HEK293 (cell line): ENCODE results near the gene GRAMD4.

ENCODE experiments used
- CTCF ChIA-PET: fragments of 350-600 bp; formaldehyde crosslinking; extraction: SDS; loops from one replicate; lab custom pipeline; 2021; ENCODE audit warnings: antibody characterized with exemption; lab: Yijun Ruan, JAX
- POLR2A ChIA-PET: fragments of 300-600 bp; formaldehyde crosslinking; extraction: SDS; loops from one replicate; lab custom pipeline; 2020; ENCODE audit warnings: antibody characterized with exemption, inconsistent platforms; lab: Yijun Ruan, JAX
- H3K27ac ChIP-seq: fragments of 200-500 bp; sonication (Bioruptor generic); 2 replicates; pipeline ENCODE4 v1.5.1; 2014; ENCODE audit warnings: low read depth, low read length, control low read depth, inconsistent platforms; ENCODE audit errors: extremely low read depth
- H3K36me3 ChIP-seq, 2 experiments: fragments of 200-500 bp in 1 of 2; sonication (Bioruptor generic) in 1 of 2; 1 replicate in 1 of 2; 2 replicates in 1 of 2; pipeline ENCODE4 v1.5.1; 2014 to 2017; ENCODE audit warnings: inconsistent platforms in 2 of 2, low read length in 2 of 2; ENCODE audit not compliant: control insufficient read depth in 2 of 2, insufficient read depth in 1 of 2
- H3K4me1 ChIP-seq: fragments of 200-500 bp; sonication (Bioruptor generic); 2 replicates; pipeline ENCODE4 v1.5.1; 2014; ENCODE audit warnings: mild to moderate bottlenecking, low read length, inconsistent platforms; ENCODE audit not compliant: control insufficient read depth, insufficient read depth
- H3K4me3 ChIP-seq: 2 replicates; pipeline ENCODE4 v1.5.1; 2011; ENCODE audit warnings: low read depth, mild to moderate bottlenecking, control low read depth, low read length, moderate library complexity
- H3K9me3 ChIP-seq: fragments of 200-500 bp; sonication (Bioruptor generic); 2 replicates; pipeline ENCODE4 v1.5.1; 2014; ENCODE audit warnings: low read depth, low read length, inconsistent platforms; ENCODE audit not compliant: control insufficient read depth, insufficient read depth
- IKZF3 ChIP-seq: fragments of 450-650 bp; IDR thresholded peaks from 2 replicates; pipeline ENCODE4 v1.5.0; 2018; ENCODE audit warnings: missing biosample characterization, mild to moderate bottlenecking, missing genetic modification characterization, moderate library complexity
- KLF9 ChIP-seq: fragments of 450-650 bp; formaldehyde crosslinking; IDR thresholded peaks from 2 replicates; pipeline ENCODE4 v1.5.1; 2016; ENCODE audit warnings: missing biosample characterization, missing genetic modification characterization, low read depth
- MYNN ChIP-seq: fragments of 450-650 bp; formaldehyde crosslinking; IDR thresholded peaks from 2 replicates; pipeline ENCODE4 v1.5.1; 2016; ENCODE audit warnings: missing biosample characterization, missing genetic modification characterization, borderline replicate concordance
- PRDM1 ChIP-seq: fragments of 450-650 bp; formaldehyde crosslinking; IDR thresholded peaks from 2 replicates; pipeline ENCODE4; 2016; ENCODE audit warnings: missing biosample characterization, missing genetic modification characterization
- PRDM10 ChIP-seq: fragments of 450-650 bp; formaldehyde crosslinking; IDR thresholded peaks from 2 replicates; pipeline ENCODE4 v1.5.1; 2016; ENCODE audit warnings: missing biosample characterization, missing genetic modification characterization
- ZFHX2 ChIP-seq: fragments of 450-650 bp; formaldehyde crosslinking; conservative IDR thresholded peaks from 2 replicates; pipeline ENCODE4 v1.5.1; 2016; ENCODE audit warnings: missing biosample characterization, missing genetic modification characterization
- ZNF10 ChIP-seq: fragments of 450-650 bp; formaldehyde crosslinking; IDR thresholded peaks from 2 replicates; pipeline ENCODE4 v1.5.1; 2017; ENCODE audit warnings: missing biosample characterization, missing genetic modification characterization
- ZNF114 ChIP-seq: fragments of 450-650 bp; formaldehyde crosslinking; IDR thresholded peaks from 2 replicates; pipeline ENCODE4 v1.5.0; 2017; ENCODE audit warnings: missing biosample characterization, missing genetic modification characterization
- ZNF148 ChIP-seq: fragments of 450-650 bp; formaldehyde crosslinking; IDR thresholded peaks from 2 replicates; pipeline ENCODE4 v1.5.0; 2017; ENCODE audit warnings: missing biosample characterization, missing genetic modification characterization, borderline replicate concordance
- ZNF174 ChIP-seq: fragments of 450-650 bp; formaldehyde crosslinking; IDR thresholded peaks from 2 replicates; pipeline ENCODE4 v1.5.0; 2017; ENCODE audit warnings: missing biosample characterization, mild to moderate bottlenecking, missing genetic modification characterization
- ZNF292 ChIP-seq: fragments of 450-650 bp; formaldehyde crosslinking; IDR thresholded peaks from 2 replicates; pipeline ENCODE4 v1.5.1; 2016; ENCODE audit warnings: low read depth, missing biosample characterization, missing genetic modification characterization, borderline replicate concordance
- ZNF354C ChIP-seq: fragments of 450-650 bp; formaldehyde crosslinking; IDR thresholded peaks from 2 replicates; pipeline ENCODE4 v1.5.1; 2016; ENCODE audit warnings: missing biosample characterization, missing genetic modification characterization, low read depth, borderline replicate concordance
- ZNF366 ChIP-seq: fragments of 450-650 bp; formaldehyde crosslinking; conservative IDR thresholded peaks from 2 replicates; pipeline ENCODE4 v1.5.1; 2016; ENCODE audit warnings: missing biosample characterization, missing genetic modification characterization
- ZNF394 ChIP-seq: fragments of 450-650 bp; formaldehyde crosslinking; IDR thresholded peaks from 2 replicates; pipeline ENCODE4 v1.5.1; 2016; ENCODE audit warnings: missing biosample characterization, missing genetic modification characterization, mild to moderate bottlenecking, moderate library complexity, borderline replicate concordance
- ZNF837 ChIP-seq: fragments of 450-650 bp; formaldehyde crosslinking; IDR thresholded peaks from 2 replicates; pipeline ENCODE4 v1.5.1; 2016; ENCODE audit warnings: missing biosample characterization, missing genetic modification characterization
- ZSCAN16 ChIP-seq: fragments of 450-650 bp; formaldehyde crosslinking; IDR thresholded peaks from 2 replicates; pipeline ENCODE4 v1.5.1; 2016; ENCODE audit warnings: missing biosample characterization, missing genetic modification characterization
- TF ChIP-seq, protein P1 (sequence below): fragments of 450-650 bp; formaldehyde crosslinking; IDR thresholded peaks from 2 replicates; pipeline ENCODE4 v1.5.1; 2016; ENCODE audit warnings: missing biosample characterization, missing genetic modification characterization
- TF ChIP-seq, protein P2 (sequence below): fragments of 450-650 bp; formaldehyde crosslinking; IDR thresholded peaks from 2 replicates; pipeline ENCODE4 v1.5.1; 2016; ENCODE audit warnings: missing biosample characterization, missing genetic modification characterization

The GRAMD4 gene

GRCh38 chr22:46667245-46667623 is 47.0 kb downstream of the GRAMD4 start:
- peaks cover 0 to 62% of the 10 kb centered on the region in 2 experiments; a peak in 2 of 3 replicates for H3K36me3 ChIP-seq
- no peak for TF ChIP-seq ZNF174 (tag by site-specific recombination)
- 0 out of 2 replicates have a peak, but pooled peaks have one; percentile 39 for TF ChIP-seq KLF9 (tag by site-specific recombination)
- CTCF ChIA-PET = no interaction called here

DNA sequence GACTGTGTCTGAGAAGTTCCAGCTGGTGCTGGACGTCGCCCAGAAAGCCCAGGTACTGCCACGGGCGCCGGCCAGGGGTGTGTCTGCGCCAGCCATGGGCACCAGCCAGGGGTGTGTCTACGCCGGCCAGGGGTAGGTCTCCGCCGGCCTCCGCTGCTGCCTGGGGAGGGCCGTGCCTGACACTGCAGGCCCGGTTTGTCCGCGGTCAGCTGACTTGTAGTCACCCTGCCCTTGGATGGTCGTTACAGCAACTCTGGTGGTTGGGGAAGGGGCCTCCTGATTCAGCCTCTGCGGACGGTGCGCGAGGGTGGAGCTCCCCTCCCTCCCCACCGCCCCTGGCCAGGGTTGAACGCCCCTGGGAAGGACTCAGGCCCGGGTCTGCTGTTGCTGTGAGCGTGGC is 47.9 kb downstream of the GRAMD4 start:
- CTCF ChIA-PET = interaction anchor here (0.7 kb wide), 1 partner anchor 131 kb away, joined by 3 read pairs; no protein-coding TSS in a partner anchor
- Histone ChIP-seq H3K4me3 (no peak overlapping the region), H3K4me1 (no peaks in the 10 kb centered on the region), H3K27ac (no peak overlapping the region), H3K9me3 (no peaks in the 10 kb centered on the region), H3K36me3 (peaks cover 0 to 67% of the 10 kb centered on the region in 2 experiments; a peak in 2 of 3 replicates)
- POLR2A ChIA-PET = interaction anchor here (0.6 kb wide), 1 partner anchor 19 kb away, joined by 3 read pairs; no protein-coding TSS in a partner anchor
- no peak for TF ChIP-seq ZNF354C
- no peak for TF ChIP-seq PRDM1 (tag by site-specific recombination)

More at GRCh38 chr22:46667245-46667623, 47.0 kb downstream of the GRAMD4 start:
- H3K27ac ChIP-seq = no peak overlapping the region
- H3K9me3 ChIP-seq = no peaks in the 10 kb centered on the region
- POLR2A ChIA-PET = no interaction called here
- H3K4me1 ChIP-seq = no peaks in the 10 kb centered on the region
- H3K4me3 ChIP-seq = no peak overlapping the region

- TF ChIP-seq ZNF292 (tag by site-specific recombination) (no peak), ZNF837 (tag by site-specific recombination) (no peak), ZSCAN16 (no peak), ZFHX2 (tag by site-specific recombination) (no peak), ZNF394 (tag by site-specific recombination) (no peak)
- TF ChIP-seq, protein P1, sequence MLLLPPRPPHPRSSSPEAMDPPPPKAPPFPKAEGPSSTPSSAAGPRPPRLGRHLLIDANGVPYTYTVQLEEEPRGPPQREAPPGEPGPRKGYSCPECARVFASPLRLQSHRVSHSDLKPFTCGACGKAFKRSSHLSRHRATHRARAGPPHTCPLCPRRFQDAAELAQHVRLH (tag by site-specific recombination) = no peak
- Histone ChIP-seq H3K27ac (no peak overlapping the region), H3K4me1 (no peaks in the 10 kb centered on the region), H3K4me3 (no peak overlapping the region), H3K9me3 (no peaks in the 10 kb centered on the region), H3K36me3 (peaks cover 0 to 73% of the 10 kb centered on the region in 2 experiments; a peak in 2 of 3 replicates)
- ChIA-PET POLR2A (no interaction called here), CTCF (interaction anchor here (0.6 to 1.4 kb wide), 2 partner anchors 12 to 147 kb away, joined by 4 read pairs; no protein-coding TSS in a partner anchor)
These were observed 49.0 kb downstream of the GRAMD4 start for GRCh38 chr22:46669201-46669600.

DNA sequence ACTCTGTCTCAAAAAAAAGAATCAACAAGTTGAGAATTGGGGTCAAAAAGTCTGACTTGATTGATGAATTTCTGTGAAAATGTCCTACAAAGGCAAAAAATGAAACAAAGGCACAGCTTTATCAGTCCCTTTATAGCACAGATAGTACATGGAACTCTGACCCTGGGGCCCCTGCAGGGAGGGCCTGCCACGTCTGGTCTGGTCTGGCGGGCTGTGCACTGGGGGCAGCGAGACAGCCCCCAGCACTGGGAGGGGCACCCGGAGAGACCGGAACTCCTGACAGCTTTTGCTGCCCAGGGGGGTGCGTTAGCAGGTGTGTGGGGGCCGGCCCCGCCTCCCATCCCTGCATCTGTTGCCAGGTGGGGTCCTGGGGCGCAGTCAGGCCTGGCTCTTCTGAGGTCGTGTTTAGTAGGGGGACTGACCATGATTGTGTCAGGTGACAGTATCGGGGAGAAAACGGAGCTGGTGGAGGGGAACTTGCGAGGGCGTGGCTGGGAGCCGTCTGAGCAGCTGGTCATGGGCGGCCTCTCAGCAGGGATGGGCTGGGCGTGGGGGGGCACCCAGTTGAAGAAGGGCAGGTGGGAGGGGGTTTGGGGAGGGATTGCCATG is 51.7 kb downstream of the GRAMD4 start:
- POLR2A ChIA-PET = interaction anchor here (0.6 kb wide), 2 partner anchors 22 to 48 kb away, joined by 3 to 5 read pairs; no protein-coding TSS in a partner anchor
- peaks cover 0 to 75% of the 10 kb centered on the region in 2 experiments; a peak in 2 of 3 replicates for H3K36me3 ChIP-seq
- TF ChIP-seq IKZF3 = no peak
- no peak for TF ChIP-seq ZNF148
- TF ChIP-seq ZNF10 (tag by site-specific recombination) = no peak
- TF ChIP-seq ZNF366 (tag by site-specific recombination) = no peak
- TF ChIP-seq PRDM10 (tag by site-specific recombination) = no peak
- TF ChIP-seq MYNN (tag by site-specific recombination) = no peak
- TF ChIP-seq ZNF114 = no peak
- TF ChIP-seq, protein P2, sequence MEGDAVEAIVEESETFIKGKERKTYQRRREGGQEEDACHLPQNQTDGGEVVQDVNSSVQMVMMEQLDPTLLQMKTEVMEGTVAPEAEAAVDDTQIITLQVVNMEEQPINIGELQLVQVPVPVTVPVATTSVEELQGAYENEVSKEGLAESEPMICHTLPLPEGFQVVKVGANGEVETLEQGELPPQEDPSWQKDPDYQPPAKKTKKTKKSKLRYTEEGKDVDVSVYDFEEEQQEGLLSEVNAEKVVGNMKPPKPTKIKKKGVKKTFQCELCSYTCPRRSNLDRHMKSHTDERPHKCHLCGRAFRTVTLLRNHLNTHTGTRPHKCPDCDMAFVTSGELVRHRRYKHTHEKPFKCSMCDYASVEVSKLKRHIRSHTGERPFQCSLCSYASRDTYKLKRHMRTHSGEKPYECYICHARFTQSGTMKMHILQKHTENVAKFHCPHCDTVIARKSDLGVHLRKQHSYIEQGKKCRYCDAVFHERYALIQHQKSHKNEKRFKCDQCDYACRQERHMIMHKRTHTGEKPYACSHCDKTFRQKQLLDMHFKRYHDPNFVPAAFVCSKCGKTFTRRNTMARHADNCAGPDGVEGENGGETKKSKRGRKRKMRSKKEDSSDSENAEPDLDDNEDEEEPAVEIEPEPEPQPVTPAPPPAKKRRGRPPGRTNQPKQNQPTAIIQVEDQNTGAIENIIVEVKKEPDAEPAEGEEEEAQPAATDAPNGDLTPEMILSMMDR (tag by site-specific recombination) = no peak

More for the DNA sequence above, 51.7 kb downstream of the GRAMD4 start:
- no peaks in the 10 kb centered on the region for H3K4me1 ChIP-seq
- H3K4me3 ChIP-seq = no peak overlapping the region
- CTCF ChIA-PET = interaction anchor here (0.6 to 1.3 kb wide), 8 partner anchors 10 to 609 kb away, joined by 3 to 5 read pairs (median 3); no protein-coding TSS in a partner anchor
- H3K27ac ChIP-seq = no peak overlapping the region
- no peaks in the 10 kb centered on the region for H3K9me3 ChIP-seq
